GM15510 (cell line): ENCODE measurements around the gene ELOA.

Experiments used
- POLR2A ChIP-seq: IDR thresholded peaks from 3 replicates; pipeline ENCODE4 v1.6.1; 2011; ENCODE audit warnings: borderline replicate concordance; ENCODE audit not compliant: insufficient read length; ENCODE audit errors: extremely low read depth

The ELOA gene

DNA sequence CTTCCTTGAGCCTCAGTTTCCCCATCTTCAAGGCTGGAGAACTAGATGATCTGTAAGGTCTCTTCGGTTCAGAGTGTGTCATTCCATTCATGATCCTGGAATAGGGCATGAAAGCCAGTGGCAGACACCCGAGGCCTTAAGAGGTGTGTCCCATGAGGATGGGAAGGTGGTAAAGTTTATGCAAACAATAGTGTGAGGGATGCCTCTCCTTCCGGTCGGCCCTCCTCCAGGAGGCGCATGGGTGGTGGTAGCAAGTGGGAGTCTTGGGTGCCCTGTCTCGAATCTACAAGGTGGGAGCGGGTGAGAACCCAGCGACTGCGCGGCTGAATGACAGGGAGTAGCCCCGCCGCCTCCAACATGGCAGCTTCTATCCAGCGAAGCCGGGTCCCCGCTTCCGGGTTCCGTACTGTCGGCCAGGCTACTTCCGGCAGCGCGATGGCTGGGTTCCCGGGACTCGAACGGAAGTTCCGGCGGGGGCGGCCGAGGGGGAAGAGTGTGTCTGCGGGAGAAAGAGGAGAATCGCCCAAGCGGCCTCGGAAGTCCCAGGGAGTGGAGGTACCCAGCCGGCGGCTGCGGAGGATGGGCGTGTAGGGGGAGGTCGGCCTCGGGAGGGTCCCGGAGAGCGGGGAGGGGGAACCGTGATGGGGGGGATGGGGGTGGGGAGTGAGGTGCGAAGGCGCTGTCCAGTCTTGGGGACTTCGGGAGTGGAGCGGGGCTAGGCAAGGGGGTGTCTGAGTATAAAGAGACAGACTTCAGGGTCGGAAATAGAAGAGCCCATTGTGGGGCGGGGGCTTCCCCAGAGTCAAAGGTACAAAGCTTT lies 47.6 kb downstream of the ELOA start, which contains the start of gene LYPLA2:
Gene LYPLA2, plus strand, starts transcription at position 450 of the 820 bp plus-strand sequence. CDS start 1,538 bp downstream, outside the sequence.
- TF ChIP-seq POLR2A, result peak; percentile 79

GRCh38 chr1:23791516-23792047 lies 48.3 kb downstream of the ELOA start:
- TF ChIP-seq POLR2A, result no peak

DNA sequence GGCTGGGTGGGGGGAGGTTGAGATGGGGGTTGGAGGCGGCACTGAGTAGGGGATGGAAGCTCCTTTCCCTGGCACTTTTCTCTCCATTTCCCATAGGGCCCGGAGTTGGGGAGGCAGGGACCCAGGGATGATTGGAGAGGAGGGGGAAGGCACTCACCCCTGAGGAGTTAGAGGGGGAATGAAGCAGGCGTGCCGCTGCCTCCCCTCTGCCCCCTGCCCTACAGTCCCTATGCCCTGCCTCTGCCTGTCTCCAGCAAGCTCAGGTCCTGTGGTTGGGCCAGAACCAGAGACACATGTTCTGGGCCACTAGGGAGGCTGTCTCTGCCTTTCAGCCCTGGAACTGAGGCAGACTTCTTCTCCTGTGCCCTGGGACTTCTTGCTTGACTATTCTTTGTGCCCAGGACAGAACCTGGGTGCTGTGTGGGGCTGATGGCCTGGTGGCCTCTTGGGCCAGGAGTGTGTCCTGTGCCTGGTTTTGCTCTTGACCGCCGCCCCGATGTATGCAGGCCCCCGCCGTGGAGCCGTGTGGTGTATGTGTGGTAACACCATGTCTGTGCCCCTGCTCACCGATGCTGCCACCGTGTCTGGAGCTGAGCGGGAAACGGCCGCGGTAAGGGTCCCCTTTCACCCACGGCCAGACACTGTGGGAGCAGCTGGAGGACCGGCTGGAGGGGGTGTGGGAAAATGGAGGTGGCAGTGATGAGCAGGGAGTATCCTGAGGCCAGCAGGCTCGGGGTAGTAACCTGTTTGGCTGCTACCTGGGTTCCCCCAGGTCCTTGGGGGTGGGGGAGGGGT lies 49.1 kb downstream of the ELOA start:
- no peak for TF ChIP-seq POLR2A

GRCh38 chr1:23793018-23793781 lies 49.9 kb downstream of the ELOA start:
- no peak for TF ChIP-seq POLR2A

DNA sequence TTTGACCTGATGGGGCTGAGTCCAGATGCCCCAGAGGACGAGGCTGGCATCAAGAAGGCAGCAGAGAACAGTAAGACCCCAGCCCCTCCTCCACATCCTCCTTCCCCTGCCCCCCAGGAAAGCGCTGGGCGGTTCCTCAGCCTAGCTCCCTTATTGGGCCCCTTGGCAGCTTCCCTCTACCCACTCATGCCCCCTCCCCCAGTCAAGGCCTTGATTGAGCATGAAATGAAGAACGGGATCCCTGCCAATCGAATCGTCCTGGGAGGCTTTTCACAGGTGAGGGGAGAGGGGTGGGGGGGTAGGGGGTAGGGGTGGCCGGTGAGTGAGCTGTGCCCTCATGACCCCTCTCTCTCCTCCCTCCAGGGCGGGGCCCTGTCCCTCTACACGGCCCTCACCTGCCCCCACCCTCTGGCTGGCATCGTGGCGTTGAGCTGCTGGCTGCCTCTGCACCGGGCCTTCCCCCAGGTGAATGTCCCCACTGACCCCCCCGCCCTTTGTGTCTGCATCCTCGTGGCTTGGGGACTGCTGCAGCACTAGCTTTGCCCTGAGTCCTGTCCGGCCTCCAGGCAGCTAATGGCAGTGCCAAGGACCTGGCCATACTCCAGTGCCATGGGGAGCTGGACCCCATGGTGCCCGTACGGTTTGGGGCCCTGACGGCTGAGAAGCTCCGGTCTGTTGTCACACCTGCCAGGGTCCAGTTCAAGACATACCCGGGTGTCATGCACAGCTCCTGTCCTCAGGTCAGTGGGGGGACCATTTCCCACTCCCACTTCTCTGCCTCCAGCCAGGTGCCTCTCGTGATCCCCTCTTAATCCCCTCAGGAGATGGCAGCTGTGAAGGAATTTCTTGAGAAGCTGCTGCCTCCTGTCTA lies 50.8 kb downstream of the ELOA start:
- no peak for TF ChIP-seq POLR2A

DNA sequence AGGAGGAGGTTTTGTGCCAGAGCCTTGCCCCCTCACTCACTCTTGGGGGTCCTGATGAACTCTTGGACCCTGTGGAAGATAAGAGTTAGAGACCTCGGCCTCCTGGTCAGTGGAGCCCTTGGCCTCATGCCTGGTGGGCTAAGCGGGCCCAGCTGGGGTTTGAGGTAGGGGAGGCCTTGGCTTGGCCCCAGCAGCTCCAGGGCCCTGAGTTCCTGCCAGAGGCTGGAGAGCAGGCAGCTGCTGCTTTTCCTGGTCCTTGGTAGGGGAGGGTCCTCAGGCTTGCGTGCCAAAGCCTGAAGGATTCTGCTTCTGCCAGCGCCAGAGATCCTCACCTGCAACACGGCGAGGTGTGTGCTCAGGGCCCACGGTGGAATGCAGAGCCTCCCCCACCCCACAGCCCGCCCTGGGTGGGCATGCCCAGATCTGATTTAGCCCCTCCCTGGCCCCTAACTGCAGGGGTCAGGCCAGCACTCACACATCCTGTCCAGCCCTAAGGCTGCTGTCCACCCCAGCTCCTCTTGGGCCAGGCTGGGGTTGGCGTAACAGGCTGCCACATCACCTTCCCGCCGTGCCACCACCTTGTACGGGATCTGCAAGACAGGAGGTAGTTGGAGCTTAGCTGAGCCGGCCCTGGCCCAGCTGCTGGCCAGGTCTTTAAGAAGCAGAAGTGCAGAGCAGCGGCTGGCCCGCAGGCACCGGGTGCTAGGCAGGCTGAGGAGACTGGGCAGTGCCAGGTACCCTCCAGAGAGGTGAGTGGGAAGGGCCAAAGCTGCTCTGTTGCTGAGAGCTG lies 52.6 kb downstream of the ELOA start:
- TF ChIP-seq POLR2A, result no peak

DNA sequence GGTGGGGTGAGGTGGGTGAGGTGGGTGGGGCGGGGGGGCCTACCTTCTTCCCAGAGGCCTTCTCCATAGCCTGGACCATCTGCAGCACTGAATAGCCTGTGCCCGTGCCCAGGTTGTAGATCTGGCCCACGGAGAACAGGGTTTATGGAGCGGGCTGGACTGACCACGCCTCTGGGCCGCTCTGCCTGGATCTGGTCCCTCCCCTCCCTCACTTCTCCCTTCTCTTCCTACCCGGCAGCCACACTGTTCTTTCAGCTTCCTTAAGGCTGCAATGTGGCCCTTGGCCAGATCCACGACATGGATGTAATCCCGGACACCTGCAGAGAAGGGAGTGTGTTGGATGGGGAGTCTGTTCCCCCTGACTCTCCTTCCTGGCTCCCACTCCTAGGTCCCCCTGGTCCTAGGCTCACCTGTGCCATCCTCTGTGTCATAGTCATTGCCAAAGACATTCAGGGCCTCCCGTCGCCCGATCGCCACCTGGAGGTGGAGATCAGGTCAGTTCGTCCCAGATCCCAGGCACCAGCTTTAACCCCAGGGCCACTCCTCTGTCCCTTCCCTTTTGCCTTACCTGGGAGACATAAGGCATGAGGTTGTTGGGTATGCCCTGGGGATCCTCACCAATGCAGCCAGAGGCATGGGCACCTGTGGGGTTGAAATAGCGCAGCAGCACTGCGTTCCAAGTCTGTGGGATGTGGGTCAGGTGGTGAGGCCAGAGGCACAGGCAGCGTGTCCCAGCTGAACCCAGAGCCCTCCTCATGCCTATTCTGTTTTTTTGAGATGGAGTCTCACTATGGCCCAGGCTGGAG lies 53.4 kb downstream of the ELOA start:
- TF ChIP-seq POLR2A, result no peak

DNA sequence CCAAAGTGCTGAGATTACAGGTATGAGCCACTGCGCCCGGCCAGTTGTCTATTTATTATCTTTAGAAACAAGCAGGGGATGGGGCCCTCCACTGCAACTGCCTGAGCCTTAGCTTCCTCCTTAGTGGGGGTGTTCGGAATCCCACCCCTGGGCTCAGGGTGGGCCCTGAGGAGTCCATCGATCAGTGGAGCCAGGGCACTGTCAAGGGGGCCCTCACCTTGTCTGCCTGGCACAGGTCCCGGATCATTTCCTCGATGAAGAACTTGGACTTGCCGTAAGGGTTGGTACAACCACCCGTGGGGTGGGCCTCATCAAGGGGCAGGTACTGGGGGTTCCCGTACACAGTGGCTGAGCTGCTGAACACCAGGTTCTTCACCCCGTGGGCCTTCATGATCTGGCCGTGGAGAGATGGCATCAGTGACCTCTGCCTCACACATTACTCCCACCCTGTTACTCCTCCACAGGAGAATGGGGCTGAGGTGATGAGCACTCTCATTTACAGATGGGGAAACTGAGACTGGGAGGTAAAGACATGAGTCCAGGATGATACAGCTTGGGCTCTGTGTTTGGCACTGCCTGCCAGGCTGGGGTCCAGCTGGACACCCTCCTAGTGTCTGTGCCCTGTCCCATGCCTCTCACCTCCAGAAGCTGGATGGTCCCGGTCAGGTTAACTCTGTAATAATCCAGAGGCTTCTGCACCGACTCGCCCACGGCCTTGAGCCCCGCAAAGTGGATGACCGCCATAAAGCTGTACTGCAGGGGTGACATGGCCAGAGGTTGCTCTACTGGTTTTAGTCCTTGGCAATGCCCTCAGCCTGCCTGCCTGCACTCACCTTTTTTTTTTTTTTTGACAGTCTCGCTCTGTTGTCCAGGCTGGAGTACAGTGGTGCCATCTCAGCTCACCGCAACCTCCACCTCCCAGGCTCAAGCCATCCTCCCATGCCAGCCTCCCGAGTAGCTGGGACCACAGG lies 54.5 kb downstream of the ELOA start:
- no peak for TF ChIP-seq POLR2A

GRCh38 chr1:23798662-23799142 lies 55.4 kb downstream of the ELOA start:
- TF ChIP-seq POLR2A, result no peak

DNA sequence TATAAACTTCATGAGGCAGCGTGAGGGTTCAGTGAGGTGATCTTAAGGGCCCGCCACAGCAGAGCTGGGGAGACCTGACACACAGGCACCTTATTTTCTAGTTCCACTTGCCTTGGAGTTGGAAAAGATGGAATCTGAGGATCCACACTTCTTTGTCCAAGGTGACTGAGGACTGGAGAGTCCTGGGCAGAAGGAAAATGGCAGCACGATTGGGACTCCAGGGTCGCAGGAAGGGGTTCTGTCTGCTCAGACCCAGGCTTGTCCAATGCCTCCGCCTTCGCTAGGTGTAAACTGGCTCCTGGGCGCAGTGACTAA lies 55.9 kb downstream of the ELOA start:
- TF ChIP-seq POLR2A, result no peak
